Measurements from ENCODE around the gene OSBPL3.
"Not testable (repeated sequence)": the region's sequence is repeated elsewhere in the genome, so short reads cannot be mapped to it uniquely, and the experiment has no call there.

Gene OSBPL3

GRCh38 chr7:24801883-24802282, 178.1 kb downstream of the OSBPL3 start:
- DNase-seq (ENCODE audit: extremely low read depth in 1 of 2, low read depth in 1 of 2) = no peak

DNA sequence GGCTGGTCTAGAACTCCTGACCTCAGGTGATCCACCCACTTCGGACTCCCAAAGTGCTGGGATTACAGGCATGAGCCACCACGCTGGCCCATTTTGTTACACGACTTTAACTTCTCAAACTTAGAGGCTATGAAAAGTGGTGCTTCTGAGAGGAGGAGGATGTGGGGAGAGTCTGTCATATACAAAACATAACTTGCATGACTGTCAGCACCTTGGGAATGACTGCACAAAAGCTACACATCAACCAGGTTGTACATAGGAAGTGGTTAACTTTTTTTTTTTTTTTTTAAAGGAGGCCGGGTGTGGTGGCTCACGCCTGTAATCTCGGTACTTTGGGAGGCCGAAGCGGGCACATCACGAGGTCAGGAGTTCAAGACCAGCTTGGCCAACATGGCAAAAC, 179.3 kb downstream of the OSBPL3 start:
- DNase-seq (ENCODE audit: extremely low read depth in 1 of 2, low read depth in 1 of 2) = no peak

GRCh38 chr7:24800073-24800472, 179.9 kb downstream of the OSBPL3 start:
- DNase-seq (ENCODE audit: extremely low read depth in 1 of 2, low read depth in 1 of 2) = no peak

- no peak for DNase-seq (ENCODE audit: extremely low read depth in 1 of 2, low read depth in 1 of 2)
Observed at GRCh38 chr7:24799506-24799905, 180.5 kb downstream of the OSBPL3 start.

DNA sequence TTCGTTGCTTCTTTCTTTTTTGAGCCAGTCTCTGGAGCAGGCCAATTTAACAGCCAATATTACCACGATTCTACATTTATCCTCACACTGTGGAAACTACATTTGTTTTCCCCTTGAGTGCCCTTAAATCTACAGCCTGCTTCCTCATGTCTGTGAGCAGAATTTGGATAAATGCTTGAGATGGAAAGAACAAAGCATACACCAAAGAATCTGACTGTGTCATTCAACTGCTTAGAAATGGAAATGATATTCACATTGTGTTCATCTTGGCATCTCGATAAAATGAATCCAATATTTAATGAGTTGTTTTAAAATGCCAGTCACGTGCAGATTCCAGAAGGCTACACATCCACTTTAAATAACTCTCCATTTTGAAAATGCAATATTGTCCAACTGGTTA, 181.7 kb downstream of the OSBPL3 start:
- DNase-seq (ENCODE audit: extremely low read depth in 1 of 2, low read depth in 1 of 2) = no peak

GRCh38 chr7:24797270-24797669, 182.7 kb downstream of the OSBPL3 start:
- DNase-seq (ENCODE audit: extremely low read depth in 1 of 2, low read depth in 1 of 2) = no peak

- DNase-seq (ENCODE audit: extremely low read depth in 1 of 2, low read depth in 1 of 2) = no peak
Observed at GRCh38 chr7:24795407-24795767, 184.6 kb downstream of the OSBPL3 start.

DNA sequence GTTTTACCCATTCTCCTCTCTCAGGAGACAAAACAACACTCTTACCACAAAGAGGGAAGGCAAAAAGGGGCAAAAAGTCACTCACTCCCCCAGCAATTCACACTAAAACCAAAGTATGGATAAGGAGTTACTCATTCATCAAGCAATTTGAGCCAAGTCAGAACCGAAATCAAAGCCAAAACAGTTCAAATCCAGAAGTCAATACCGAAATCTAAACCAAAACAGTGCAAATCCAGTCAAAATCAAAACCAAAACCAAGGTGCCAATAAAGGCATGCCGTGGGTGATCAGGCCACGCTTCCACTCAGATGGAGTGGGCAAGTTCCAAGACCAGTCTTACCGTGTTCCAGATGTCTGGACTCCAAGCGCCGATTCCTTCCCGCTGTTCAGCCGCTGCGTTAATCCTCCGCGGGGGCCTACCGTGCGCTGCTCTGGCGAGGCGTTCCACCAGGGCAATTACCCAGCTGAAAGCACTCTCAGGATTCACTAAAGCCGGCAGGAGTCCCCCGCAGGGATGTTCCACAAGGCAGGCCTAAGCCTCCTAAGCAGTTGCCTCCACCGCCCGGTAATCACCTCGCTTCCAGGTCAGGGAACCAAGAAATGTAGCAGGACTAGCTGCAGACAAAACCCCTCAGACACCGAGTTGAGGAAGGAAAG, 185.1 kb downstream of the OSBPL3 start:
- not testable (repeated sequence) for DNase-seq (ENCODE audit: extremely low read depth in 1 of 2, low read depth in 1 of 2)

DNA sequence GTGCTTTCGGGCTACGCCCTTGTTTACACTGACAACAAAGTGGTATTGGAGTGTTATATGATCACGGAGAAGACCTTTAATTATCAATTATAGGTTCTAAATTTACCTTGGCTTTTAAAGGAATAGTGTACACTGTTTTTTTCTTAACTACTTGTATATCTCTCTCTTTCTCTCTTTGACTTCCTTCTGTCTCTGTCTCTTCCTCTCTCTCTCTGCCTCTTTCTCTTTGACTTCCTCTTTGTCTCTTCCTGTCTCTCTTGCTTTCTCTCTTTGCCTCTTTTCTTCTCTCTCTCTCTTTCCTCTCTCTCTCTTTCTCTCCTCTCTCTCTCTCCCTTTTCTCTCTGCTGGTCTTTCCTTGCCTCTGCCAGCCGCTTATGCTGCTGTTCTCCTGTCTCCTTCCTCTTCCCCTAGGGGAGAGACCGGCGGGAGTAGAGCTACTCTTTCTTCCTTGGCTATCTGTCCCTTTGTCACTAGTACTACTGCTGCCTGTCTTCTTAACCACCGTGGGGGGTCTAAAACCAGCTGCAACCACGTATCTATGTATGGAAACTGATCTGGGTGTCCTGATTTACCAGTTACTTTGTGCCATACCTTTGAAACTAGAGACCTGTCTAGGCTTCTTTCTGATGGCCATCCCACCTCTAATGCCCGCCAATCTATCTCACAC, 185.9 kb downstream of the OSBPL3 start:
- DNase-seq (ENCODE audit: extremely low read depth in 1 of 2, low read depth in 1 of 2) = no peak

DNA sequence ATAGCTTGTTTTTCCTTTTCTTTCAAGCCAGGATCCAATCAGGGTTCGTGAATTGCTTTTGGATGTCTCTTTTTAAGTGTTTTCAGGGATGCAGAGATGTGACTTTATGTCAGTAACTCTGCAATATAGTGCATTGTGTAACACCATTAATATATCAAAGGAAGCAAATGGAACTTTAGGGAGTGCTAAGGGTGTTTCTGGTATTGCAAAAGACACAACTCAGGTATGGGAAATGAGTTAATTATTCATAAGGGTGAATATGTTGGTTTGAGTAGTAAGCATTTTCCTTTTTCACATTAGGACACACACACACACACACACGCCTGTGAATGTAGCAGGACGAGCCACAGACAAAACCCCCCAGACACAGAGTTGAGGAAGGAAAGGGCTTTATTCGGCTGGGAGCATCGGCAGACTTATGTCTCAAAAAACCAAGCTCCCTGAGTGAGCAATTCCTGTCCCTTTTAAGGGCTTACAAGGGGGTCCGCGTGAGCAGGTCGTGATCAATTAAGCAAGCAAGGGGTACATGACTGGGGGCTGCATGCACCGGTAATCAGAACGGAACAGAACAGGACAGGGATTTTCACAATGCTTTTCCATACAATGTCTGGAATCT, 190.9 kb downstream of the OSBPL3 start:
- no peak for DNase-seq (ENCODE audit: extremely low read depth in 1 of 2, low read depth in 1 of 2)

DNA sequence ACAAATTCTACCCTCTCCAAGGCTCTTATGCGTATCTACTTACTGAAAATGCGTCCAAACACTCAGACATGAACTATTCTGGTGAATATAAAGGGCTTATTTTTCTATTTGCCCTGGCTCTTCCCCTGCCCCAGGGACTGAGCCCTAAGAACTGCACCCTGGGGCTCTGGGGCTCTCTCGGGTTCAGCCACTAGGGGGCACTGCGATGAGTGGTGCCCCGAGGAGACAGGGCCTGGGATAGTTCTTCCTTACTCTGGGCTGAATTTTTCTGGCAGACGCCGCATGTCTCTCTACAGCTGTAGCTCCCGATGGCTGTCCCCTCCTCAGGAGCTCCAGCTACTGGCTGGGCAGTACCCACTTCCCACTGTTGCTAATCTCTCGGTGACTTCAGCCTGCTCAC, 191.9 kb downstream of the OSBPL3 start:
- DNase-seq (ENCODE audit: extremely low read depth in 1 of 2, low read depth in 1 of 2) = no peak

DNA sequence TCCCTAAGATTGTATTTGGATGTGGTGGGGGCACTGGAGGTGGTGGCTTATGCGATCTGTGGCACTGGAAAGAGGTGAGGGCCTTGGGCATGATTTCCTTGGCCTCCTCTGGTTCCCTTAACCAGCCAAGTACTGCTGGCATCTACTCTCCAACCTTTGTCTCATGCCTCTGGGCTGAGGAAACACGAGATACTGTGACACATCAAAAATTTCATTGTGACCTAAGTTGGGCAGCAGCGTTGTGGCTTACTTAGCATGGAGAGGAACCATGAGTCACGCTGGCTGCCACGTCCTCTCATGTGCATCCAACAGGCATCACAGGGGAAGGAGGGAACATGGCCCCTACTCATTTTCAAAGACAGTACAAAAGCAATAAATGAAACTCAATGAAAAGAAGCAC, 193.0 kb downstream of the OSBPL3 start:
- no peak for DNase-seq (ENCODE audit: extremely low read depth in 1 of 2, low read depth in 1 of 2)

- DNase-seq (ENCODE audit: extremely low read depth in 1 of 2, low read depth in 1 of 2) = no peak
Observed at GRCh38 chr7:24786306-24786705, 193.7 kb downstream of the OSBPL3 start.

GRCh38 chr7:24784277-24784676, 195.7 kb downstream of the OSBPL3 start:
- DNase-seq (ENCODE audit: extremely low read depth in 1 of 2, low read depth in 1 of 2) = no peak

DNA sequence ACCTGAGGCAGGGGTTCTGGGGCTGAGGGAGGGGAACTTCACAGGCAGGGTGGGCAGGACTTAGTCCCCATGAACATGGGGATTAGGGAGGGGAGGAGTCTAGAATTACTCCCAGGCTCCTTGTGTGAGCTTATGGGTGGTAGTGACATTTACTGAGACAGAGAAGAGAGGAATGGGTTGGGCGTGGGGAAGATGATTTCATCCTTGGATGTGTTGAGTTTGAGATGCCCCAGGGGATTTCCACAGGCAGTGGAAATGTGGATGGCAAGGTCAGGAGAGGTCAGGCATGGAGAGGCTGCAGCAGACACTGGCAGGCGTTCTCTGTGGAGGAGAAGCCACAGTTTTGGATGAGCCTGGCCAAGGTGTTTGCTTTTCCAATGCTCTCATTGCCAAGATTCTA, 196.3 kb downstream of the OSBPL3 start:
- no peak for DNase-seq (ENCODE audit: extremely low read depth in 1 of 2, low read depth in 1 of 2)

- DNase-seq (ENCODE audit: extremely low read depth in 1 of 2, low read depth in 1 of 2) = no peak
Observed at GRCh38 chr7:24781106-24781505, 198.9 kb downstream of the OSBPL3 start.

- DNase-seq (ENCODE audit: extremely low read depth in 1 of 2, low read depth in 1 of 2) = no peak
Observed at GRCh38 chr7:24779283-24779655, 200.7 kb downstream of the OSBPL3 start.

GRCh38 chr7:24778543-24779282, 201.3 kb downstream of the OSBPL3 start:
- DNase-seq (ENCODE audit: extremely low read depth in 1 of 2, low read depth in 1 of 2) = no peak

DNA sequence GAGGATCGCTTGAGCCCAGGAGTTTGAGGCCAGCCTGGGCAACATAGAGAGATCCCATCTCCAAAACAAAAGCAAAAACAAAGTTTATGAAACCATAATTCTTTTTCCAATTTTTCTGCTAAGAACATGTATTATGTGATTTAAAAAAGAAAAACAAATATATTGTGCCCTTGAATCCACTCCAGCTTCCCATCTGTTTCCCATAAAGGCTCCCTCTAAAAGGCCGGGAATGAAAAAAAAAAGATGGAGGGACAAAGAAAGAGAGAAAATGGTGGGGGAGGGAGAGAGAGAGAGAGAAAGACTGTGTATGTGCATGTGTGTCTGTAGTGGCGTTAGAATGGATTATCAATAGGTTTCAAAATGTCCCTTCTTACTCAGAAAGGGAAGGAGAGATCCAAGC, 202.2 kb downstream of the OSBPL3 start:
- DNase-seq (ENCODE audit: extremely low read depth in 1 of 2, low read depth in 1 of 2) = no peak

DNA sequence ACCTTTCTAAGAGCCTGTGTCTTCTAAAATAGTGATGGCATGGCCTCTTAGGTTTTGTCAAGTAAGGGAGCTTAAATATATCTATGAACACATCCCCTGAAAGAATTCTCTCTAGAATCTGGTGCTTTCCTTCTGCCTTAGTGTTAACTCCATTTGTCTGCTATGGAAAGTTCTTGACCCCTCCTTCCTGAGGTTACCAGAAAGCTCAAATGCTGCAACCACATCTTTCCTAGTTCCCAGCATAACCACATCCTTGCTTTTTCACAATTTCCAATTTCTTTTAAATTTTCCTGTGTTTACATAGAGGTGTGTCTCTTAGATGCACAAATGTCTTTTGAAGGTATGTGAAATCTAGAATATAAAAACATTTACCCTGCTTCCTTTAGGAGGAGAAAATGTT, 206.3 kb downstream of the OSBPL3 start:
- no peak for DNase-seq (ENCODE audit: extremely low read depth in 1 of 2, low read depth in 1 of 2)

DNA sequence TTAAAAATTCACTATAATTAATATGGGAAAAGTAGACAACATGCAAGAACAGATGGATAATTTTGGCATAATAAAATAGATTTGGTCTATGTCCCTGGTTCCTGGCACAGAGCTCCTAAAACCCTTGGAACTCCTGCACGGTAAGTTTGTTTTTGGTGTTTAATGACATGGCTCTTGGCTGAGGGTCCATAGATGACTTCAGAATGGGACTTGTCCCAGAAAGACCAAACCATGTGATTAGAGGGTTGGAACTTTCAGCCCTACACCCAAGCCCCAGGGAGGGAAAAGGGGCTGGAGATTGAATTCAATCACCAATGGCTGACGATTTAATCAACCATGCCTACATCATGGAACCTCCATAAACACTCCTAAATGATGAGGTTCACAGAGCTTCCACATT, 210.1 kb downstream of the OSBPL3 start:
- no peak for DNase-seq (ENCODE audit: extremely low read depth in 1 of 2, low read depth in 1 of 2)
